Uterus (tissue), 2 donors: ENCODE results near the gene CASKIN1.

Experiments
- CTCF ChIP-seq, 4 experiments: fragments of 200-600 bp in 2 of 4; fragments of 450-650 bp in 2 of 4; sonication (generic) in 2 of 4; IDR thresholded peaks; one replicate each; pipeline ENCODE4 v1.5.1; 2016 to 2019; ENCODE audit warnings: antibody characterized with exemption in 4 of 4, mild to moderate bottlenecking in 2 of 4, moderate library complexity in 1 of 4
- POLR2A ChIP-seq, 2 donors: fragments of 450-650 bp; IDR thresholded peaks; one replicate each; pipeline ENCODE4 v1.6.1; 2016; ENCODE audit warnings: antibody characterized with exemption in 2 of 2, mild to moderate bottlenecking in 1 of 2, moderate library complexity in 1 of 2

DNA sequence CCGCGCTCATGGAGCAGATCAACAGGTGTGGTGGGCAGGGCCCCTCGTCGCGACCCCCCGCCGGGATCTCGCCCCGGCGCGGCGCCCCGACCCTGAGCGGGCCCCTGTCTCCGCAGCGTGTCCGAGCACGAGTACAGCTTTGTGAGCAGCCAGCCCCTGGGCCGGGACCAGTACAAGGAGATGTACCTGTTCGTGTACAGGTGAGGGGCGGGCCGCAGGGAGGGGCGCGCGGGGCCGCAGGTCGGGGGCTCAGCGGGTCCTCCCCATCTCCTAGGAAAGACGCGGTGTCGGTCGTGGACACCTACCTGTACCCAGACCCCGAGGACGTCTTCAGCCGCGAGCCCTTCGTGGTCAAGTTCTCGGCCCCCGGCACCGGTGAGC, 40.7 kb upstream of the CASKIN1 start:
- no peak for TF ChIP-seq POLR2A (IDR thresholded peaks at IDR 0.05)
- TF ChIP-seq CTCF (IDR thresholded peaks at IDR 0.05), result no peak
